HG03571 (cell line): ENCODE data around the gene OXER1.

Experiments used
- ATAC-seq: cut with Tn5 transposase; IDR thresholded peaks from one replicate; pipeline ENCODE4 v1.9.1; 2021; ENCODE audit not compliant: unreplicated experiment

OXER1 gene, protein sequence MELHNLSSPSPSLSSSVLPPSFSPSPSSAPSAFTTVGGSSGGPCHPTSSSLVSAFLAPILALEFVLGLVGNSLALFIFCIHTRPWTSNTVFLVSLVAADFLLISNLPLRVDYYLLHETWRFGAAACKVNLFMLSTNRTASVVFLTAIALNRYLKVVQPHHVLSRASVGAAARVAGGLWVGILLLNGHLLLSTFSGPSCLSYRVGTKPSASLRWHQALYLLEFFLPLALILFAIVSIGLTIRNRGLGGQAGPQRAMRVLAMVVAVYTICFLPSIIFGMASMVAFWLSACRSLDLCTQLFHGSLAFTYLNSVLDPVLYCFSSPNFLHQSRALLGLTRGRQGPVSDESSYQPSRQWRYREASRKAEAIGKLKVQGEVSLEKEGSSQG

DNA sequence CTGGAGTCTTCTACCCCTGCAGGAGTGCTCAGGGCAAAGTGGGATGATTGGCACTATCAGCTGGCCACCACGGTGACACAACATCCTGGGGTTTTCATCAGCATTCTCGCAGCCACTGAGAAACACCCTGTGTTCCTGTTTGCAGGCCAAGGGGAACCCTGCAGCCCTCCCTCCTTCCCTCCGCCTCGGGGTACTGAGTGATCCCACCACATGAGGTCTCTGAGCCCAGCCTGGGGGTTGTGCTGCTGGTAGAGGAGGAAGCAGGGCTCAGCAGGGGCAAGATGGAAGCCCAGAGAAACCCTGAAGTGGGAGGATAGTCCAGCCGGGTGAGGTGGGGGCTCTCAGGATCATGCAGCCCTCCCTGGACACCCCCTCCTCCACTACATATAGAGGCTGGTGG lies at the start of gene OXER1:
TSS of gene OXER1 (minus strand) at position 40 of the 400 bp plus-strand sequence. CDS start 73 bp downstream, outside the sequence.
- ATAC-seq, result no peak

DNA sequence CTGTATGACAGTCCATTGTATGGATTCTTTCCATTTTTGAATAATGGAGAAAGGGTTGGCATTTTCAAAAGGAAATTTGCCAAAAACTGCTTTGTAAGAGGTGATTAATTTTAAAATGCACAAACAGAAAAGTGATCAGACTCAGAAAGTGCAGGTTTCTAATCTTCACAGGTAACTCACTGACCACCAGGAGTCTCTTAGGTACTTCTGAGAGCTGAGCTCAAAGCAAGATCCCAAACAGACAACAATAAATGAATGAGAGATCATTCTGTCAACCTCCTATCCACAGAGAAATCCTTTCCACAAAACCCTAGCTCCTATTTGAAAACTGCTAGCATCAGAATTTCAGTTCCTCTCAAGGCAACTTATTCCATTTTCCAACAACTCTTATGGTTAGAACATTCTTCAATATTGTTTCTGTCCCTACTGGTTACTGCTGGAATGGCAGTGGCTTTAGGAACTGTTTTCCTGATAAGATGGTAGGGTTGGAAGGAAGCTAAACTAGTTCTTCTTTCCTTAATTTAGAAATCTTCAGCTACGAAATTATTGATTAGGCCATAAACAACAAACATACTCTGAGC lies 49.1 kb upstream of the OXER1 start:
- ATAC-seq, result no peak

DNA sequence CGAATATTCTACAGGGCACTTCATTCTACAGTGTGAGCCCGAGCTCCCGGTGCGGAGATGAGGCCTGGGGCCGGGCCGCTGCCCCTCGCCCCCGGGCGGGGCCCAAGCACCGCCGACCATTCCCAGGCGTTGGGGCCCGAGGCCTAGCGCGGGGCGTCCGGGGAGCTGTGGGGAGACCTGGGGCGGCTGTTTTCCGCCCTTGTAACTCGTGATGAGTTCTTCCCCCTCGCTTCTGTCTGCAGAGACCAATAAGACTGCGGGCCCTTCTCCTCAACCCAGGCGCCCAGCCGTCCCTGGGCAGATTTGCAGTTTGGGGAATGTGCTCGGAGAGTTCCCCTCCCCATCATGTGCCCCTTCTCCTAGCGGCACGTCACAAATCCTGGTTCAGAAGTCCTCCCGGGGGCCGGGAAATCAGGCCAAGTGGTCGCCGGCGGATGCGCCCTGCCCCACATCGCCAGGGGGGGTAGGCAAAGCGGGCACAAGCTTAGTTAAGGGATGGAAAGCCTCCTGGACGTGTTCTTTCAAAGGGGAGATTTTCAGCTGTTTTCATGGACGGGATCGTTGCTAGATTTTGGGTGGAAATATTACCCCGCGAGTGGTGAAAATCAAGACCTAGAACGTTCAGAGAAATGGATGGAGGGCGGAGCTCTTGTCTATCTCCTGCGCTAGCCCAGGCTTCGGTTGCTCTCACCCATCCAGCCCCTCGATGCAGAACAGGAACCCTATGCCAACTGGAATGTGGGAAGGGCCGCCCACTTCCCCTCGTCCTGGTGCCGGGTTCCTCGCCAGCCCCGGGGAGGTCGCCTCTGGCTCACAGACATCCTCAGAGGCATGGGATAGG lies 47.3 kb upstream of the OXER1 start:
- peak; percentile 11 for ATAC-seq

DNA sequence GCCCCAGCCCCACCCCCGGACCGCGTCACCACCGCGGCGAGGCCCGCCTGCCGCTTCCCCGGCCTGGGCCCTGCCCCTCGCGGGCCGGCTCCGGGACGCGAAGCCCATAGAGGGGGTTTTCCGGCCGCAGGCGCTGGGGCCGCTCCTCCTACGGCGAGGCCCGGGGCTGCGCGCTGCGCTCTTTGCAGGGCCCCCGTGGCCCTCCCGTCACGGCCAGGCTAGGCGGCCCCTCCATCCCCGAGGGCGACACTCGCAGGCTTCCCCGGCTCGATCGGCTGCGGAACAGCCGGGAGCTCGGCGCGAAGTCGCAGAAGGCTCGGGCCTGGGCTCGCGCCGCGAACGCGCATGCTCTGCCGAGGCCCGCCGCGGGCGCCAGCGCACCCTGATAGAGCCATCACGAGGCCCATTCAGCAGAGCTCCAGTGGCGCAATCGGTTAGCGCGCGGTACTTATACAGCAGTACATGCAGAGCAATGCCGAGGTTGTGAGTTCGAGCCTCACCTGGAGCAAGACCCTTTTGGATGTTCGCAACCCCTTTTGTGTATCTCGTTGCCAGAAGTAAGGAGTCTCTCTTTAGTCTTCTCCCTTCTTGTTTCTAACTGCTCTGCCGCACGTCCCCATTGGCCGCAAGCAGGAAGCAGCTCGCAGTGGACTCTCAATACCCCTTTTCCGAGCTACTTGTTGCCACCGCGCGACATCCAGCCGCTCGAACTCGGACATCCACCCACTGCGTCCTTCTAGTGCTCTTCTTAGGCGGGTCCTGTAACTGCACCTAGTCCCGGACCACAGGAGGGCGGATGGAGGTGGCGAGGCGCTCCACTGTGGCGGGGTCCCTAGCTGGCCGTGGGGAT lies 46.4 kb upstream of the OXER1 start:
- peak; percentile 74 for ATAC-seq

DNA sequence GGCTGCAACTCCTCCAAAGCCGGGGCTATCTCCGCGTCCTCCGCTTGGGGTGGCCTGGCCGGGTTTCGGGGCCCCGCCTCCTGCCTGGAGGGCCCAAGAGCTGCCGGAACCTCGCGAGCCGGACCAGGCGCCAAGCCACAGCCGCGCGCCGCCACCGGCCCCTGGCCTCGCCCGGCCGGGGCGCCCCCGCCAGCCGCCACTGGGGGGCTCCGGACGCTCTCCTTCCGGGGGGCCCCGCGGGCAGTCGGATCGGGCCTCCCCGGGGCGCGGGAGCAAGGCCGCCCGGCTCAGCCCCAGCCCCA lies 45.8 kb upstream of the OXER1 start:
- peak; percentile 55 for ATAC-seq

DNA sequence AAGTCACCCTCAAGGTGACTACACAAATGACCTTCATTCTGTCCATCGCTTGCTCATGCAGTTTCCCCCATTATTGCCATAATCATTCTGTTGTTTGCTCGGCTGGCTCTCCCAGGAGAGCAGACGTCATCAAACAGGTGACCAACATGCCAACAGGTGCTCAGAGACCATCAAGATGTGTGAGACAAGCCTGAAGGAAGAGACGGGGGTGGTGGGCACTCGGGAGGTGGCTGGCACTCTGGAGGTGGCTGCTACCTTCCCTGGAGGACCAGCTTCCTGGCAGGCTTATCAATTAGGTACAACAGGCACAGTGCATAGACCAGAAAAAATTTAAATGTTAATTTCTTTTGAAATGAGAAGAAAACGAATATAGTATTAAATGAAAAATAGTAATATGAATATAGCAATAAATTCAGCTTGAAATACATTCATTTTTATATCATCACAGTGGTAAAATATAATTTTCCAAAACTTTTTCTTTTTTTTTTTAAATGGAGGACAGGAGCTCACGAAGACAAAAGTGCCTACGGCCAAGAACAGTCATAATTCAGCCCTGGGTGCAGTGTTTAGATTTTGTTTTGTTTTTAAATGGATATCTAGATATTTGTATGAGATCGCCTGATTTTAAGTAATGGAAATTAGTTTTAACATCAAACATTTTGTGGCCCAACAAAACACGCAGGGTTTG lies 45.3 kb upstream of the OXER1 start:
- no peak for ATAC-seq

DNA sequence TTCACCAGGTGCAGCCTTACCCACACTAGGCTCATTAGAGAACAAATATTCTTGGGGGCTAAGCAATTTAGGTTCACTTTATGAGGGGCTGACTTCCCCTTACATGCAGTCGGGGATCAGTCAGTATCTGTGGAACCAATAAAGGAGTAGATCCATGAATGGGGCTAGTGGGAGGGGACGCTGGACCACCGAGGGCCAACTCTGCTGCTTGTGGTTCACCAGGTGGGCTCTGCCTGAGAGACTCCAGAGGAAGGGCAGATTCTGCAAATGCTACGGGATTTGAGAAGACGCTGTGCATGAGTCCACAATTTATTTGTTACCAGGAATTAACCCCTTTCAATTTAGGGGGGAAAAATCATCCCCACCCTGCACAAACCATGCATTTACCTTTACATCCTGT lies 44.4 kb upstream of the OXER1 start:
- no peak for ATAC-seq

DNA sequence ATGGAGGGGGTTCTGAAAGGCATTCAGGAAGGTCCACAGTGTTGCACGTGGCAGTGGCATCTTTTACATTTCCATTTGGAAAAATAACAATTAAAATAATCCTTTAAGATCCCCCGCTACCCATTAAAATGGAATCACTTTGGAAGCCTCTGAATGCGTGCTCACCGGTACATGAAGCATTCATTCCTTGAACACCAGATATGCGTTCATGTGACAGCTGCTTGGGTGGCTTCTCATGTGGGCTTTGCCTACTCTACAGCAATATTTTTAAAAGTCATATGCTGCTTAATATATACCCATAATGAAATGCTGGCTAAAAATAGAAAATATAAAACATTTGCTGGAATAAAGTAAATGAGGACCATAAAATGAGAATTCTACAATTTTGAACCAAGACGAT lies 42.9 kb upstream of the OXER1 start:
- ATAC-seq, result no peak

DNA sequence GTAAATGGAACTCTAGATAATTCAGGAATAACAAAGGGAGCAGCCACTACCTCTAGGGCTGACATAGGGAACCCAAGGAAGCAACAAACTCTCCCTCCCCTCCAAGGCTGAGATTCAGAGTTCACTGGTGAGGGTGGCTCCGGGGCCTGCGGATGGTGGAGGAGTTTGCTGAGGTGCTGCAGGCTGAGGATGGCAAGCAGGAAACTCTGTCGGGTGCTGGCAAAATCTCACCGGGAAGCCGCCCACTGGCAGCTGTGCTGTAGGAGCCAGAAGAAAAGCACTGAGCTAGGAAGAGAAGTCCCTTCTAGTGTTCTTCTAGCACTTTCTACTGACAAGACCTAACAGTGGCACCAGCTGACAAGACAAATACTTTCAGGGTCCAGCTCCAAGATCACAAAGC lies 41.0 kb upstream of the OXER1 start:
- no peak for ATAC-seq

DNA sequence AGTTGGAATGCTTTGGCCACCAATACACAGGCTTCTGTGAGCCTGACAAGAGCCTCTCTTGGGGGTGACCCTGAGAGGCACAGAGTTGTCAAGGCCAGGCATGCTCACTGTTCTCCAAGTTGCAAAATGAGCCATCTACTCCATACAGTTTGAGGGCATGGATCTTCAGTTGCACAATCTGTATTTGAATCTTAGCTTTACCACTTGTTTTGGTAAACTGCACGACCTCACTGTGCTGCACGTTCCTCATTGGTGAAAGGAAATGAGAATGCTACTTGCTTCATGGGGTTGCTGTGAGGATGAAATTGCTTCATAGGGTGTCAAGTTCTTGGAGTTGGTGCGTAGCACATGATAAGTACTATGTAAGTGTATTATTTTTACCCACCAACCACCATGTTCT lies 40.4 kb upstream of the OXER1 start:
- ATAC-seq, result no peak

DNA sequence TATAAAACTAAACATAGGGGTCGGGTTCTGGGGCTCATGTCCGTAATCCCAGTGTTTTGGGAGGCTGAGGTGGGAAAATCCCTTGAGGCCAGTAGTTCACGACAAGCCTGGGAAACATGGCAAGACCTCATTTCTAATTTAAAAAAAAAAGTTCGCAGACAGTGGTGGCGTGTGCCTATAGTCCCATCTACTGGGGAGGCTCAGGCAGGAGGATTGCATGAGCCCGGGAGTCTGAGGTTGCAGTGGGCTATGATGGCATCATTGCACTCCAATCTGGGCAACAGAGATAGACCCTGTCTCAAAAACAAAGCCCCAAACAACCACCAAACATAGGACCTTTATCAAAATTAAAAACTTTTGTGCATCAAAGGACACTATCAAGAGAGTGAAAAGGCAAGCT lies 38.2 kb upstream of the OXER1 start:
- ATAC-seq, result no peak

DNA sequence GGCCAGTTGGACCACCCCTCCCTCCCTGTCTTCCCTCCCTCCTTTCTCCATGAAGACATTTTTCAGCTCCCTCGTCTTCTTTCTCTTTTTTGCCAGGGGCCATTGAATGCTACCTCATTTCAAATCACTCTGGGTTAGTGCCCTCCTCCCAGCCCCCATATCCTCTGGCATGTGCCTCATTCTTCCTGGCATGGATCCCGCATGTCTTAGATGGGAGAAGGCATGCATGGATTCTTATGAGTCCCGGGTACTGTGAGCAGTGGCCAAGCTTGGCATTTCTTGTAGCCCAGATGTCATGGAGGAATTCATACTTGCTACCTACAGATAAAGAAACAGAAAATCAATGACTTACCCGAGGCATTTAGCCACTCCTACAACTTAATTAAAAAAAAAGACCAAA lies 37.4 kb upstream of the OXER1 start:
- ATAC-seq, result no peak

DNA sequence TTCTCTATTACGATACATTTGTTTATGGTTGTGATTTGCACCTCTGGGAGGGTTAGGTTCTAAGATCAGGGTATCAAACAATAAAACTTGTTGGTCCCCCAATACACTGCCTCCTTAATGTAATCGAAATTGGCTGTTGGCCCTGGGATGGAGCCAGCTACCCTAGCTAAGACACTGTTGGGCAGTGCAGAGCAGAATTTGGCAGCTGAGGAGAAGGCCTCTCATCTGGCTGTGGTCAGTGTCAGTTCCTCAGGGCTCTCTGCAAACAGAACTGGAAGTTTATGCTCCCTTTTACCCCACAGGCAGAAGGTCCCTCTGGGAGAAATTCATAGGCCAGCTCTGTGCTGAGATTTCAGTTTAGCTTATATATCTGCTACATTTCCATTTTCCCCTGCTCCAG lies 37.0 kb upstream of the OXER1 start:
- ATAC-seq, result no peak

DNA sequence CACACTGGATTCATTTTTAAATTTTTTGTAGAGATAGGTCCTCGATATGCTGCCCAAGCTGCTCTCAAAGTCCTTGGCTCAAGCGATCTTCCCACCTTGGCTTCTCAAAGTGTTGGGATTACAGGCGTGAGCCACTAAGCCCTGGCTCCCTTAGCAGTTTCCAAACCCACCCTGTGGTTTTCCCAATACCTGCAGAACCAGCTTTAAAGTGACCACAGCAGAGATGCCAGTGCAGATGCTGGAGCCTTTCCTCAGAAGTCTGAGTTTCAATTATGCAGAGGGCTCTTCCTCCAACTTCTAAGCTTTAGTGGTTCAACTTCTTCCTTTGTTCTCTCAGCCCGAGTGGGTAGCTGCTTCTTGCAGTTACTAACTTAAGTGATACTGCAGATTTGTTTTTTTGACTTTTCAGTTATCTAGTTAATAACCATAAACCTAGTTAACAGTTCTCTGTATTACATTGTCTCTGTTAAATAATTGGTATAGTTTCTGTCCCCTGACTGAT lies 36.6 kb upstream of the OXER1 start:
- ATAC-seq, result no peak

DNA sequence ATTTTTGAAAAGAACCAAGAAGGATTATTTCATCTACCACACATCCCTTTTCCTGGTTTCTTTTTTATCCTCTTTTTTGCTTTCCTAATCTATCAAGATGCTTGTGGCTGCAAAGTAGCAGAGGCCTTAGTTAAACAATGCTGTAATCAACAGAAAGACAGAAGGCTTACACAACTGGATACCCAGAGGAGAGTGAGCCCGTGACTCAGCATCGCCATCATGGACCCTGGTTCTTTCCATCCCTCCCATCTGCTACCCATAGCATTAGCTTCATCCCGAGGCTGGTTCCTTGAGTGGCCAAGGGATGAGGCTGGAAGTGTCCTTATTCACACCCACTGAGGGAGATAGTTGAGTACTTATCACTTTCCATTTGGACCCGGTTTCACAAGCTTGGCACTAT lies 35.9 kb upstream of the OXER1 start:
- ATAC-seq, result no peak

DNA sequence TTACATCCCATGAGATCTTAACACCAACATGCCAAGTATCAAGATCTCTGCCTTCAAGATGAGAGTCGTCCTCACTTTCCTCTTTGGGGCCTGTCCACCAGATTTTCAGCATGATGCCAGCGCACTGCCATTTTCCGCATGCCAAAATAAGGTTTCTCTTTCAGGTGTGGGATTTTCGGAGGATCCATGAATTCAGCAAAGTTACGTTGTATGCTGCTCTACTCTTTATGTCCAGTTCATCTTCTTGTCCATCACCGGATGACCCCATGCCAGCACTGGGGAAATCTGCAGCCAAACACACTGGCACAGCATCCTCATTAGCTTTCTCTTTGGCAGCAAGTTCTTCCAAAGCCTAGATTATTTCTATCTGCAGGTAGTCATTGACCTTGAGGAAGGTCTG lies 33.3 kb upstream of the OXER1 start:
- ATAC-seq, result no peak

DNA sequence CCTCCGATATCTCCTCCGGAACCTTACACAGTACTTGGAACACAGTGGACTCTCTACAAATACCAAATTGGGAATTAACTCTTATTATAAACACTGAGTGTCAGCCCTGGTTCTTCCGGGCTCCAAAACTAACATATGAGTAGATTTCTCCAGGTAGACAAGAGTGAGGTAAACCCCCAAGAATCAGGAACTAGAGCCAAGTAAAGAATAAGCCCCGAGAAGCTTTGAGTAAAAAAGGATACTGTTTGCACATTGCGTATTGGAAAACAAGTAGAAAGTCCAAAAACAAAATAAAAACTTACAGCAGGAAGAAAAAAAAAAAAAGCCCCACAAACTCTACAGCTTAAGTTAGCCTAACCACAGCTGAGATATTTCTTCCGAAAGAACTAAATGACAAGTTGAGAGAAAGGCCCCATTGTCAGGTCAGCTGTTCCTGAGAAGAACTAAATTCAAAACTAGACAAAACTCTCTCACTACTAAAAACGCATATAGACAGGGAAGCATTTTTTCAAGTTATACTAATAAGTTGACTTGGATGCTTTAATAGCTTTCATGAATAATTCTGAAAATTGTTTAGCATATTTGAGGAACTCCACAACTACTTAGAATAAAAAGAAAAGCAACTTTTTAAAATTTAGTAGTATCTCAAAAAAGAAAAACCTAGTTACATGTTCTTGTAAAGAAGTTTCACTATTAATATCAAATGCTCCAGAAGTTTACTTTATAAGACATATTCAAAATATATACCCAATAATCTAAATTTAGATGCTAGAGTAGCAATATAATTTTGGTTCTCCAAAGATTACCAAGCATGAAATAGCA lies 32.7 kb upstream of the OXER1 start:
- no peak for ATAC-seq

DNA sequence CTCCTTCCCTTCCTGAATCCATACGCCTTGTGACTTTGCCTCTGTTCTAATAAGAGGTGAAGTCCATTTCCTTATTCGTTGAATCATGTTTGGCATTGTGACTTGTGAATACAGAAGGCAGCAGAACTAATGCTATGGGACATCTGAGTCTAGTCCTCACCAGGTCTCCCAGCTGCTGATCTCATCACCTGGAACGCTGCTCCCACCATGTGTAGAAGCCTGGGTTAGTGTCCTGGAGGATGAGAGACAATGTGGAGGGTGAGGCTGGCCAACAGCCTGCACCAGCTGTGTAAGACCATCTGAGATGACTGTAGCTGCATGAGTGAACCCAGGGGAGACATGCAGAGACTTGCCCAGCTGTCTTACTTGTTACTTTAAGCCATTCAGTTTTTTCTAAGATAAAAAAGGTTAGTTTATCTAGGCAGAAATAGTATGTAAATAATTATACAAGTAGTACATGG lies 31.9 kb upstream of the OXER1 start:
- ATAC-seq, result no peak

DNA sequence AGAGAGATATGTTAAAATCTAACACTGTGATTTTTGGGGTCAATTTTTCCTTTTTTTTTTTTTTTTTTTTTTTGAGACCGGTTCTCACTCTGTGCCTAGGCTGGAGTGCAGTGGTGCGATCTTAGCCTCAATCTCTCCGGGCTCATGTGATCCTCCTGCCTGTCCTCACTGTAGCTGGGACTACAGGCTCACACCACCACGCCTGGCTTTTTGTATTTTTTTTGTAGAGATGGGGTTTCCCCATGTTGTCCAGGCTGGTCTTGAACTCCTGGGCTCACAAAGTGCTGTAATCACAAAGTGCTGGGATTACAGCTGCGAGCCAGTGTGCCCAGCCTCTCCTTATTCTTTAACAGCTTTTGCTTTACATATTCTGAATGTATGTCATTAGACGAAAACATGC lies 31.3 kb upstream of the OXER1 start:
- ATAC-seq, result no peak
